BE2C (cell line): Measurements from ENCODE around the gene C2CD4D.

Source experiments
- DNase-seq: peaks from one replicate; pipeline ENCODE4 v3.0.0-alpha.2; 2020
- H3K27me3 ChIP-seq: fragments of 250-450 bp; sonication (Bioruptor Pico); 2 replicates; pipeline ENCODE4 v1.5.1; 2020; ENCODE audit warnings: mild to moderate bottlenecking
- H3K36me3 ChIP-seq: fragments of 250-450 bp; sonication (Bioruptor Pico); 2 replicates; pipeline ENCODE4 v1.5.1; 2020; ENCODE audit warnings: mild to moderate bottlenecking
- H3K4me1 ChIP-seq: fragments of 250-450 bp; sonication (Bioruptor Pico); 2 replicates; pipeline ENCODE4 v1.5.1; 2020
- H3K4me3 ChIP-seq: 2 replicates; pipeline ENCODE4 v1.5.1; 2011; ENCODE audit warnings: low read depth, low read length
- H3K9me3 ChIP-seq: fragments of 250-450 bp; sonication (Bioruptor Pico); 2 replicates; pipeline ENCODE4 v1.5.1; 2020
- TF ChIP-seq, protein P1 (sequence below): IDR thresholded peaks from 2 replicates; pipeline ENCODE4 v1.5.1; 2012; ENCODE audit warnings: mild to moderate bottlenecking, low read depth, low read length

Gene C2CD4D

DNA sequence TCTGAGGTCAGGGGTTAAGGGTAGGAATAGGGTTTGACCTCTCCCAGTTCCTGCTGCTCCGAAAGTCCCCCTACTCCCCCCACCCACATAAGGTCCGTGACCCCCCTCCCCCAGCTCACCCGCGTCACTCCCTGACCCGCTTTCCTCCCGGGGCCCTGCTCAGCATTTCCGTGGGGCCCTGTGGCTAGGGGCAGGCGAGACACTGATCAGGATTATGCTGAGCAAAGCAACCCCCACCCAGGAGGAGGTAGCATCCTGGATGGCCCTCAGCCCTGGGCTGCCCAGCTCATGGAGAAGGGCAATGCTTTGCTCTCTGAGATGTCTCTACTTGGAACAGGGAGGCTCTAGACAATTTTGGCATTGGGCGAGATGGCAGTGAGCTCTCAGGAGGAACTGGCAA lies 11.8 kb downstream of the C2CD4D start:
- no peak for DNase-seq
- Histone ChIP-seq H3K4me3 (no peak overlapping the region), H3K27me3 (no peaks in the 10 kb centered on the region), H3K9me3 (no peaks in the 10 kb centered on the region), H3K36me3 (no peaks in the 10 kb centered on the region), H3K4me1 (peaks cover 34% of the 10 kb centered on the region)
- TF ChIP-seq, protein P1, sequence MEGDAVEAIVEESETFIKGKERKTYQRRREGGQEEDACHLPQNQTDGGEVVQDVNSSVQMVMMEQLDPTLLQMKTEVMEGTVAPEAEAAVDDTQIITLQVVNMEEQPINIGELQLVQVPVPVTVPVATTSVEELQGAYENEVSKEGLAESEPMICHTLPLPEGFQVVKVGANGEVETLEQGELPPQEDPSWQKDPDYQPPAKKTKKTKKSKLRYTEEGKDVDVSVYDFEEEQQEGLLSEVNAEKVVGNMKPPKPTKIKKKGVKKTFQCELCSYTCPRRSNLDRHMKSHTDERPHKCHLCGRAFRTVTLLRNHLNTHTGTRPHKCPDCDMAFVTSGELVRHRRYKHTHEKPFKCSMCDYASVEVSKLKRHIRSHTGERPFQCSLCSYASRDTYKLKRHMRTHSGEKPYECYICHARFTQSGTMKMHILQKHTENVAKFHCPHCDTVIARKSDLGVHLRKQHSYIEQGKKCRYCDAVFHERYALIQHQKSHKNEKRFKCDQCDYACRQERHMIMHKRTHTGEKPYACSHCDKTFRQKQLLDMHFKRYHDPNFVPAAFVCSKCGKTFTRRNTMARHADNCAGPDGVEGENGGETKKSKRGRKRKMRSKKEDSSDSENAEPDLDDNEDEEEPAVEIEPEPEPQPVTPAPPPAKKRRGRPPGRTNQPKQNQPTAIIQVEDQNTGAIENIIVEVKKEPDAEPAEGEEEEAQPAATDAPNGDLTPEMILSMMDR, result no peak

DNA sequence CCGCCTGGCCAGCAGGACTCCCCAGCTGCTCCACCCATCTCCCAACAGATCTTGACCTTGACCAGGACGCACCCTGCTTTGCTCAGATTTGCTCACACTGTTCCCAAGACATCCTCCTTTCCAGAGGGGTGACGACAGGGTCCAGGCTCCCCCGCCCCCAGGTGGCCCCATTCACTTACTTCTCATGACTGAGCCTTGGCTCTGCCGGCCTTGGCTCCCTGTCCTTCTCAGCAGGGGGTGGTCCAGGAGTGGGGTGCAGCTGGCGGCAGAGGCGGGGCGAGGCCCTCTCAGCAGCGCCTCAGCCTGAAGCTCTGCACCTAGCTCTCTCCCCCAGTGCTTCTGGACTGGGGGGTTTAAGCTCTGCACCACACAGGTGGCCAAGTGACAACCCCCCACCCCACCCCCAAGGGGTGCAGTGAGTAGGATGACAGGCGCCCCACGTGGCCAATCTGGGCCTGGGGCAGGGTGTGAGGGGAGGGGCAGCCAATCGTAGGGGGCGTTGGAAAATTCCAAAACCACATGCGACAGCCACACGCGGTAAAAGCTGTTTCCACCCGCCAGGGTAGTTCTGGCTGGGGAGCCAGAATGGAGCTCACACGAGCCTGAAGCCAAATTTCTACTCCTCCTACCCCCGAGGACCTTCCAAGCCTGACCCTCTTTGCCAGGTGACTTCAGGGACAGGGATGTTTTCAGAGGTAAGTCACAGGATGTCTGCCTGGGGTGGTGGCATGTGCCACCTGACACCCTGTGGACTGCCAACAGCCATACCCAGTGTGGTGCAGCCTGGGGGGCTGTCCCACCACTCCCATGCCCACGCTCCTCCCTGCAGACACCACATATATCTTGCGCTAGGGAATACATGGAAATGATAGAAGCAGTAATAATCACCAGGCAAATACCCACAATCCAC lies 13.6 kb downstream of the C2CD4D start:
- DNase-seq, result no peak

DNA sequence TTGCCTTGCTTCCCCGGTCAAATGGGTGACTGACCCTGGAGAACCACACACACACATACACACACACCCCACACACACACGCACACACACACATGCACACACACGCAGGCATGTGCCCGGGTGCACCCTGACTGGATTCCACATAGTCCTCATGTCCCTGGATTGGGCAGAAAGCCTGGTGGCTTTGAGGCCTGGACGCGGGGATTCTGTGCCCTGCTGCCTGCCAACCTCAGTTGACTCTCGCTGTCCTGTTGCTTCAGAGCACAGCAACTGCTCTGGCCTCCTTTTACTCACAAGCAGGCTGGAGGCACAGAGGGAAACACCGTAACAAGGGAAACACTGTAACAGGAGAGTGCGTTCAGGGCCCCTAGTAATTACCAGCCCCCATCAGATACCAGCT lies 14.4 kb downstream of the C2CD4D start:
- peaks cover 44% of the 10 kb centered on the region for H3K4me1 ChIP-seq
- TF ChIP-seq, protein P1, result no peak
- DNase-seq, result no peak

More for the DNA sequence above, 13.6 kb downstream of the C2CD4D start:
- Histone ChIP-seq H3K27me3 (no peaks in the 10 kb centered on the region), H3K4me3 (no peak overlapping the region), H3K9me3 (no peaks in the 10 kb centered on the region), H3K36me3 (no peaks in the 10 kb centered on the region), H3K4me1 (peaks cover 45% of the 10 kb centered on the region)
- TF ChIP-seq, protein P1, result no peak

DNA sequence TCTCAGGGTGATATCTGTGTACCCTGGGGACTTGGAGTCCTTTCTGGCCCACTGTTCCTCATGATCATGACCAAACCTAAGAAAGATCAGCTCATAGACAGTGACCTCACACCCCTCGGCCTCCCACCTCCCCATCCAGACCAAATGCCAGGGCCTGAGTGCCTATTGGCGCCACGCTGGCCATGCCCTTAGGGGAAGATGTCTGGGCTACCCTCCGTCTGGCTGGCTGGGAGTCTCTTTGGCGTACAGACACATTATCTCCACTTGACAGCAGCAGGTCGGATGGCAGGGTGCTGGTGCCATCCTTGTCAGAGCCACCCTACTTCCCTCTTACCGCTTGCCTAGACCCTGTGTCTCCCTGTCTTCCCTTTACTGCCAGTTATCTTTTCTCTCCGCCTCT lies 16.4 kb downstream of the C2CD4D start:
- Histone ChIP-seq H3K36me3 (no peaks in the 10 kb centered on the region), H3K27me3 (no peaks in the 10 kb centered on the region), H3K9me3 (no peaks in the 10 kb centered on the region), H3K4me3 (no peak overlapping the region), H3K4me1 (peaks cover 30% of the 10 kb centered on the region)
- TF ChIP-seq, protein P1, result no peak
- peak; percentile 57 for DNase-seq

More for the DNA sequence above, 14.4 kb downstream of the C2CD4D start:
- Histone ChIP-seq H3K36me3 (no peaks in the 10 kb centered on the region), H3K27me3 (no peaks in the 10 kb centered on the region), H3K4me3 (no peak overlapping the region), H3K9me3 (no peaks in the 10 kb centered on the region)

DNA sequence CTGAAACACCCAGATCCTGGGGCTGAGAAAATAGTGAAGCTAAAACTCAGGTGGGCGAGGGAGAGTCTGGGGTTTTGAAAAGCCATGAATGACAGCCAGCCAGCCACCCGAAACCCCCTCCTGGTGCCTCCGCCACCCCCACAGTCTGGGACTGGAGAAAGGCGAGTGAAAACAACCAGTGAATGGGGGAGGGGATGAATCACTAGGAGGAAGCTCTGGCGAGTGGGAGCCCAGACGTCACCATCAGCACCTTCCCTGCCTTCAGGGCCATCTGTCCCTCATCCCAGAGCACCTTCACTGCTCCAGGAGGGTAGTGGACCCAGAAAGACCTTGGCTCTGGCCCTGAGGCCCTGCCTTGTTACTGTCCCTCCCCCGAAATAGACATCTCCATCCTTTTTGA lies 17.2 kb downstream of the C2CD4D start:
- no peaks in the 10 kb centered on the region for H3K9me3 ChIP-seq
- DNase-seq, result no peak
- no peaks in the 10 kb centered on the region for H3K36me3 ChIP-seq
- peaks cover 29% of the 10 kb centered on the region for H3K4me1 ChIP-seq
- H3K27me3 ChIP-seq, result no peaks in the 10 kb centered on the region
- no peak overlapping the region for H3K4me3 ChIP-seq
- TF ChIP-seq, protein P1, result no peak

DNA sequence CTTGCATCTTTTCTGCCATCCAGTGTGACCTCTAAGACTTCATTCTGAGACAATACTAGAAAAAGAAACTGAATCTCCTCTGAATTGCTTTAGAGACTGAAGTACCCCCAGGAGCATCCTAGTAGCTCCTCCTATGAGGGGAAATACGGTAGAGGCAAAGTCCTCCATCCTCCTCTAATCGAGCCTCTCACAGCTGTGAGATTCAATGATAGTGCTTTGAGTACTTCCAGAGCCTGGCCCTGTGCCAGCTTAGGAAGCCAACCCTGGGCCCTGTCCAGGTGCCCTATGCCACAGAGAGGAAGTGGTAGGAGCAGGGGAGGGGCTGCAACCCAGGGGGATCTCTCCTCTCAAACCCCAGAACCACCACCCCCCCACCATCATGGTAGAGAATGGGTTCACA lies 18.7 kb downstream of the C2CD4D start:
- Histone ChIP-seq H3K9me3 (no peaks in the 10 kb centered on the region), H3K27me3 (no peaks in the 10 kb centered on the region), H3K36me3 (no peaks in the 10 kb centered on the region), H3K4me1 (peaks cover 29% of the 10 kb centered on the region), H3K4me3 (no peak overlapping the region)
- peak; percentile 76 for DNase-seq
- TF ChIP-seq, protein P1, result no peak
